Sigmoid colon (tissue), 7 donors: ENCODE measurements around the gene FBXO42. TPM values are rescaled to one million over a fixed set of nuclear protein-coding genes. Genes with fewer than 3 reads are reported as not detected.

Source experiments
- DNase-seq: peaks from one replicate; pipeline ENCODE4 v3.0.0-alpha.2; 2019
- H3K27ac ChIP-seq, 4 donors: fragments of 200-600 bp; sonication (generic); one replicate each; pipeline ENCODE4 v1.5.1; 2016 to 2019; ENCODE audit warnings: mild to moderate bottlenecking in 1 of 4
- H3K27me3 ChIP-seq, 3 donors: fragments of 200-600 bp; sonication (generic); one replicate each; pipeline ENCODE4 v1.5.1; 2019; ENCODE audit warnings: mild to moderate bottlenecking in 1 of 3
- H3K36me3 ChIP-seq, 4 donors: fragments of 200-600 bp; sonication (generic); one replicate each; pipeline ENCODE4 v1.5.1; 2016 to 2019
- H3K4me1 ChIP-seq, 4 donors: fragments of 200-600 bp; sonication (generic); one replicate each; pipeline ENCODE4 v1.5.1; 2017 to 2019
- H3K4me3 ChIP-seq, 4 donors: fragments of 200-600 bp; sonication (generic); one replicate each; pipeline ENCODE4 v1.5.1; 2017 to 2019; ENCODE audit warnings: mild to moderate bottlenecking in 2 of 4, moderate library complexity in 1 of 4
- H3K9me3 ChIP-seq, 4 donors: fragments of 200-600 bp in 3 of 4; sonication (generic) in 3 of 4; one replicate each; pipeline versions ENCODE4 v1.5.1 to v1.6.1; 2013 to 2019
- CTCF ChIP-seq, 4 experiments: fragments of 450-650 bp in 3 of 4; fragments of 200-600 bp in 1 of 4; IDR thresholded peaks; one replicate each; pipeline ENCODE4 v1.5.1; 2016 to 2019; ENCODE audit warnings: antibody characterized with exemption in 4 of 4, mild to moderate bottlenecking in 3 of 4, moderate library complexity in 2 of 4
- EP300 ChIP-seq, 4 donors: sonication (generic); formaldehyde crosslinking; IDR thresholded peaks; one replicate each; pipeline ENCODE4 v1.6.1; 2017; ENCODE audit warnings: antibody characterized with exemption in 4 of 4
- POLR2A ChIP-seq, 2 donors: fragments of 450-650 bp; IDR thresholded peaks; one replicate each; pipeline ENCODE4 v1.6.1; 2016; ENCODE audit warnings: antibody characterized with exemption in 2 of 2, mild to moderate bottlenecking in 2 of 2, moderate library complexity in 2 of 2
- POLR2AphosphoS5 ChIP-seq, 4 donors: sonication (generic); formaldehyde crosslinking; IDR thresholded peaks; one replicate each; pipeline ENCODE4 v1.6.1; 2017; ENCODE audit warnings: antibody characterized with exemption in 4 of 4
- WGBS, 2 donors: extraction: QIAGEN DNeasy Blood & Tissue Kit; methylation state at CpG; one replicate each; pipeline ENCODE4 v1.1.7; 2013; 5-methylcytosine and 5-hydroxymethylcytosine counted together
- intact Hi-C: fragments of 100-400 bp; cut with DNase I; formaldehyde crosslinking; loops from one replicate; pipeline ENCODE4 v1.15.1; 2023
- polyA plus RNA-seq, 3 donors: library from polyadenylated mRNA; stranded (reverse); fragments of 200-250 nt; gene quantifications; one replicate each; pipeline ENCODE4 v1.2.3, GENCODE V29; 2013
- total RNA-seq, 4 donors: library from RNA; depleted of rRNA; stranded (reverse); fragments of >200 nt; gene quantifications; one replicate each; pipeline ENCODE4 v1.1.0, GENCODE V29; 2016
- donor health status: healthy with polysubstance abuse.
- donor health status: Bipolar disorder and iron deficiency.
- donor health status: healthy.

The FBXO42 gene
- total and polyA plus RNA-seq, 7 donors: 8.8 to 29.6 (median 16.6) TPM

- Histone ChIP-seq H3K27me3 (no peaks in the 10 kb centered on the region), H3K36me3 (peaks cover 0 to 41% (median 11%) of the 10 kb centered on the region in 4 donors), H3K4me1 (peaks cover 0 to 44% (median 35%) of the 10 kb centered on the region in 4 donors), H3K27ac (no peak overlapping the region), H3K4me3 (no peak overlapping the region), H3K9me3 (no peaks in the 10 kb centered on the region)
- WGBS, 2 donors: 61 to 77% methylated on average over 4 of the region's 4 CpGs
- no peak for DNase-seq
- intact Hi-C loops: no loop called here
- no peak for TF ChIP-seq POLR2A (IDR thresholded peaks at IDR 0.05)
Measured at GRCh38 chr1:16315437-16315836, 36.8 kb downstream of the FBXO42 start.

GRCh38 chr1:16307222-16307621 lies 45.1 kb downstream of the FBXO42 start:
- TF ChIP-seq CTCF (IDR thresholded peaks at IDR 0.05) (no peak), POLR2AphosphoS5 (IDR thresholded peaks at IDR 0.05) (no peak)
- H3K36me3 ChIP-seq: peaks cover 24 to 92% (median 41%) of the 10 kb centered on the region in 4 donors
- H3K27me3 ChIP-seq: no peaks in the 10 kb centered on the region
- no peak overlapping the region for H3K4me3 ChIP-seq
- 97 to 99% methylated on average over 3 of the region's 3 CpGs for WGBS, 2 donors
- no peak for DNase-seq
- intact Hi-C loops: no loop called here
- no peak overlapping the region for H3K27ac ChIP-seq
- H3K4me1 ChIP-seq: no peaks in the 10 kb centered on the region
- no peaks in the 10 kb centered on the region for H3K9me3 ChIP-seq

GRCh38 chr1:16302709-16303627 lies 49.3 kb downstream of the FBXO42 start:
- TF ChIP-seq POLR2AphosphoS5 (IDR thresholded peaks at IDR 0.05): no peak
- Histone ChIP-seq H3K4me3 (no peak overlapping the region), H3K27ac (no peak overlapping the region), H3K27me3 (no peaks in the 10 kb centered on the region), H3K36me3 (peaks cover 17 to 82% (median 30%) of the 10 kb centered on the region in 4 donors), H3K4me1 (no peaks in the 10 kb centered on the region), H3K9me3 (no peaks in the 10 kb centered on the region)
- no peak for DNase-seq
- 96% methylated on average over 12 of the region's 12 CpGs for WGBS, 2 donors
- intact Hi-C loops: no loop called here

- no peaks in the 10 kb centered on the region for H3K4me1 ChIP-seq
- no peaks in the 10 kb centered on the region for H3K9me3 ChIP-seq
- 91 to 94% methylated on average over 3 of the region's 3 CpGs for WGBS, 2 donors
- H3K27ac ChIP-seq: no peak overlapping the region
- H3K4me3 ChIP-seq: no peak overlapping the region
- no peak for DNase-seq
- intact Hi-C loops: no loop called here
- peaks cover 14 to 57% (median 27%) of the 10 kb centered on the region in 4 donors for H3K36me3 ChIP-seq
- TF ChIP-seq EP300 (IDR thresholded peaks at IDR 0.05) (no peak), CTCF (IDR thresholded peaks at IDR 0.05) (no peak), POLR2A (IDR thresholded peaks at IDR 0.05) (no peak), POLR2AphosphoS5 (IDR thresholded peaks at IDR 0.05) (no peak)
- no peaks in the 10 kb centered on the region for H3K27me3 ChIP-seq
Measured at GRCh38 chr1:16300436-16300835, 51.8 kb downstream of the FBXO42 start.

- peaks cover 4 to 50% (median 9%) of the 10 kb centered on the region in 4 donors for H3K36me3 ChIP-seq
- no peak overlapping the region for H3K27ac ChIP-seq
- no peaks in the 10 kb centered on the region for H3K9me3 ChIP-seq
- H3K27me3 ChIP-seq: no peaks in the 10 kb centered on the region
- TF ChIP-seq CTCF (IDR thresholded peaks at IDR 0.05) (no peak), EP300 (IDR thresholded peaks at IDR 0.05) (no peak), POLR2AphosphoS5 (IDR thresholded peaks at IDR 0.05) (no peak), POLR2A (IDR thresholded peaks at IDR 0.05) (no peak)
- DNase-seq: no peak
- no peaks in the 10 kb centered on the region for H3K4me1 ChIP-seq
- intact Hi-C loops: no loop called here
- H3K4me3 ChIP-seq: no peak overlapping the region
- 80 to 92% methylated on average over 12 of the region's 12 CpGs for WGBS, 2 donors
Measured at GRCh38 chr1:16298653-16299052, 53.6 kb downstream of the FBXO42 start.
